NCI-H82 treated with DMSO at 0.1 percent for 48 hours (cell line): ENCODE measurements around the gene SLC2A8.

ENCODE experiments used
- DNase-seq: peaks from one replicate; lab custom pipeline; 2025; ENCODE audit not compliant: unreplicated experiment; lab: John Stamatoyannopoulos, UW

SLC2A8 gene

DNA sequence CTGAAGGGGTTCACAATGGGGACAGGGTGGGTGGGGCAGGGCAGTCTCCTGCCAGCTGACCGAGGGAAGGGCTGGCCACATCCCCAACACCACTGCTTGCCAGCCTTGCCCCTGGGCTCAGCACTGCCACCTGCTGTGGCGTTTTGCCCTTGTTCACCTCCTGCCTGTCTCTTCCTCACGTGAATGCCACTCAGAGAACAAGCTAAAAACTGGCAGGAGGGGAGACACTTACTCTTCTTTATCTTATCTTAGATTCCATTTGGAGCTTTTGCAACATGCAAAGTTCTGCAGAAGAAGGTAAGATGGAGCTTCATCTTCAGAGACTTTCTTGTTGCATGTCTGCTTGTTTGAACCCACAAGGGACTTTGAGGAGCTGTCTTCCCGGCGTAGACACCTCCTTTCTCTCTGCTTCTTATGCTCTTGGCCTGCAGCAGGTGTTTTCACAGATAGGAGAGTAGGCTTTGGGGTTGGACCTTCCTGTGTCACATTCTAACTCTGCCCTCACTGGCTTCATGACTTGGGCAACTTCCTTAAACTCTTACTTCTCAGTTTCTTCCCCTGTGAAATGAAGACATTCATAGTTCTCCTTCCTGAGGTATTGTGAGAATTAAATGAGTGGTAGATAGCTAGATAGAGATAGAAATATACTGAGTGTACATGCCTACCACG is 58.5 kb downstream of the SLC2A8 start:
- no peak for DNase-seq

DNA sequence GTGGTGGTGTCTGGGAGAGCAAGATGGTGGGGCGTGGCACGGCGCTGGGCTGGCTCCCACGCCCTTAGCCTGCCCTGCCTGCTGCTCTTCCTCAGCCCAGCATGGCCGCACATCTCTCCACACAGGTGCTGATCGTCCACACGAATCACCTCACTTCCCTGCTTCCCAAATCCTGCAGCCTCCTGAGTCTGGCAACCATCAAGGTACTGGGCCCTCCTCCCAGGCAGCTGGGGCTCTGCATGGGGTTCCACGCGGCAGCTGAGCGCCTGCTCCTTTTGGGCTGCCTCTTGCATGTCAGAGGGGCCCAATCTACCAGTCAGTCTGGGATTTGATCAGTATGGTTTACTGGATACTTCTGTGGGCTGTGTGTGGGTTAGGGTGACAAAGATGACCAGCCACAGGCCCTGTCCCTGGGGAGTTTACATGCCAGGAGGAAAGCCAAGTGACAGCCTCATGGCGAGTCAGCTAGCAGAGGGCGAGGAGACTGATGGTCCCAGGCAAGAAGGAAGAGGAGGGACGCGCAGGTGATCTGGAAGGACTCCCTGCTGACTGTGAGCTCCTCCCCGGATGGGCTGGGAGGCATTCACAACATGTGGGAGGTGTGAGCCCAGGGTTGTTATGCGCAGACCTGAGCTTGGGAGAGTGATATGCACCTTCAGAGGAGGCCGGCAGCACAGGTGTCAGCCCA is 60.4 kb downstream of the SLC2A8 start:
- DNase-seq, result no peak
